K562 (cell line): ENCODE measurements around the gene TXNDC8. TPM values are rescaled to one million over a fixed set of nuclear protein-coding genes. Genes with fewer than 3 reads are reported as not detected.

Source experiments
- CBX2 ChIP-seq: fragments of 200-600 bp; sonication (generic); IDR thresholded peaks from one replicate; pipeline ENCODE4 v1.6.1; 2012; ENCODE audit warnings: mild to moderate bottlenecking, low read length, inconsistent platforms; ENCODE audit not compliant: insufficient read depth, poor library complexity, severe bottlenecking
- CBX8 ChIP-seq: fragments of 200-600 bp; sonication (generic); IDR thresholded peaks from 2 replicates; pipeline ENCODE4 v1.6.1; 2012; ENCODE audit warnings: borderline replicate concordance, mixed run types, low read depth, mild to moderate bottlenecking, moderate library complexity, mixed read lengths, low read length, control low read depth, inconsistent platforms; ENCODE audit not compliant: poor library complexity, severe bottlenecking; ENCODE audit errors: extremely low read depth
- EZH2 ChIP-seq: IDR thresholded peaks from 2 replicates; pipeline ENCODE4 v1.6.1; 2012; ENCODE audit warnings: low read depth, mild to moderate bottlenecking, inconsistent platforms, low read length, borderline replicate concordance
- GATAD2A ChIP-seq: fragments of 450-650 bp; IDR thresholded peaks from 2 replicates; pipeline ENCODE4 v1.6.1; 2017
- HDAC8 ChIP-seq: fragments of 450-650 bp; IDR thresholded peaks from 2 replicates; pipeline ENCODE4 v1.6.1; 2016; ENCODE audit warnings: mild to moderate bottlenecking, missing genetic modification characterization, moderate library complexity, missing compliant biosample characterization
- KAT2B ChIP-seq: IDR thresholded peaks from one replicate; pipeline ENCODE4 v1.6.1; 2012; ENCODE audit warnings: low read depth, mild to moderate bottlenecking, control low read depth, inconsistent platforms, low read length, moderate library complexity
- MECOM ChIP-seq: fragments of 250-450 bp; sonication (Bioruptor Pico); IDR thresholded peaks from 2 replicates; pipeline ENCODE4 v1.8.0; 2022; ENCODE audit warnings: inconsistent platforms
- NR0B1 ChIP-seq: fragments of 450-650 bp; IDR thresholded peaks from one replicate; pipeline ENCODE4 v1.6.1; 2018; ENCODE audit warnings: mild to moderate bottlenecking, moderate library complexity; ENCODE audit not compliant: partially characterized antibody
- PATZ1 ChIP-seq: fragments of 250-450 bp; sonication (Bioruptor Pico); IDR thresholded peaks from 2 replicates; pipeline ENCODE4 v1.5.0; 2020; ENCODE audit warnings: mild to moderate bottlenecking, borderline replicate concordance
- PRMT5 ChIP-seq: sonication (generic); formaldehyde crosslinking; IDR thresholded peaks from 2 replicates; pipeline ENCODE4 v1.5.0; 2020; ENCODE audit warnings: missing genetic modification reagents
- PRPF4 ChIP-seq: fragments of 200-400 bp; formaldehyde crosslinking; IDR thresholded peaks from one replicate; pipeline ENCODE4 v1.6.1; 2017; ENCODE audit warnings: low read length, low read depth, mild to moderate bottlenecking; ENCODE audit not compliant: insufficient read depth, poor library complexity, severe bottlenecking
- RNF2 ChIP-seq: sonication (generic); IDR thresholded peaks from 2 replicates; pipeline ENCODE4 v1.6.1; 2016
- SMAD2 ChIP-seq: fragments of 150-350 bp; IDR thresholded peaks from 2 replicates; pipeline ENCODE4 v1.6.1; 2014; ENCODE audit warnings: low read depth, mild to moderate bottlenecking, low read length
- TRIM24 ChIP-seq, 2 experiments: fragments of 450-650 bp; IDR thresholded peaks; 2 replicates each; pipeline ENCODE4 v1.6.1; 2016
- ZBTB11 ChIP-seq, 3 experiments: fragments of 200-800 bp in 1 of 3; fragments of 250-450 bp in 1 of 3; fragments of 450-650 bp in 1 of 3; sonication (Bioruptor Pico) in 1 of 3; sonication (Bioruptor generic) in 1 of 3; formaldehyde crosslinking in 1 of 3; IDR thresholded peaks; 2 replicates each; pipeline versions ENCODE4 v1.6.1 to v1.8.0; 2016 to 2022; ENCODE audit warnings: mild to moderate bottlenecking in 2 of 3, missing genetic modification characterization in 2 of 3, missing compliant biosample characterization in 1 of 3, moderate library complexity in 1 of 3
- ZNF274 ChIP-seq: IDR thresholded peaks from 2 replicates; pipeline ENCODE4 v1.6.1; 2011; ENCODE audit warnings: low read depth, mild to moderate bottlenecking, low read length, moderate library complexity, borderline replicate concordance
- ZNF347 ChIP-seq: fragments of 450-650 bp; formaldehyde crosslinking; IDR thresholded peaks from 2 replicates; pipeline ENCODE4 v1.4.0; 2020; ENCODE audit warnings: low read depth, mild to moderate bottlenecking, moderate library complexity
- ZNF395 ChIP-seq: fragments of 200-800 bp; sonication (Bioruptor generic); IDR thresholded peaks from 2 replicates; pipeline ENCODE4 v1.6.1; 2017; ENCODE audit warnings: missing genetic modification characterization, missing compliant biosample characterization
- polyA plus RNA-seq, 8 experiments: library from polyadenylated mRNA; depleted of rRNA in 4 of 8; stranded (reverse) in 5 of 8; unstranded in 3 of 8; fragments of >200 nt; fragmentation: Nextera tagmentation in 2 of 8; fragmentation: Illumina TruSeq in 1 of 8; extraction: Ambion mirVana in 2 of 8; extraction: Trizol in 1 of 8; gene quantifications; 2 replicates each; pipeline versions ENCODE4 v1.2.1 to v1.2.3, GENCODE V29; 2011 to 2014; ENCODE audit warnings: inconsistent platforms in 1 of 8, missing spikeins in 1 of 8
- total RNA-seq, 7 experiments: library from RNA; depleted of rRNA in 6 of 7; stranded (reverse); fragments of >200 nt in 6 of 7; fragmentation: Illumina TruSeq in 2 of 7; extraction: Trizol in 2 of 7; gene quantifications; 2 replicates each; pipeline versions ENCODE4 v1.2.1 to v1.2.3, GENCODE V29; 2011 to 2021; ENCODE audit warnings: low replicate concordance in 1 of 7

Gene TXNDC8
- total and polyA plus RNA-seq, 9 of the 15 experiments (the other 6 are each of a cell fraction or from before 2014, with no cell fraction given) = not detected

- TF ChIP-seq CBX2 (no peak), GATAD2A (no peak), KAT2B (no peak), ZNF395 (peak; percentile 77), EZH2 (no peak), CBX8 (no peak), NR0B1 (no peak), ZNF274 (no peak), ZNF347 (CRISPR knock-in tag) (no peak), PATZ1 (CRISPR knock-in tag) (no peak; the same call in 1 of the 2 replicates), PRPF4 (no peak), TRIM24 (IDR thresholded peaks at IDR 0.05) (peak; percentile 9 to 77; a peak in 3 of 4 replicates), ZBTB11 (CRISPR knock-in tag; IDR thresholded peaks at IDR 0.05) (peak in 1 of 3 experiments; percentile 94; a peak in 2 of 6 replicates), HDAC8 (tag) (no peak), RNF2 (peak; percentile 71), PRMT5 (CRISPR knock-in tag) (no peak), SMAD2 (no peak), MECOM (no peak)
Measured at GRCh38 chr9:110256380-110257096, 81.1 kb downstream of the TXNDC8 start, which contains the start of gene TXN (continued).
